ENCODE results near the gene ZBTB38.

Gene ZBTB38

GRCh38 chr3:141346839-141347238 is 21.5 kb upstream of the ZBTB38 start:
- Mint-ChIP-seq H3K4me1 (no peaks in the 10 kb centered on the region), H3K4me3 (no peak overlapping the region), H3K27ac (no peak overlapping the region), H3K9me3 (no peaks in the 10 kb centered on the region), H3K36me3 (no peaks in the 10 kb centered on the region), H3K27me3 (peaks cover 19% of the 10 kb centered on the region)
- CTCF ChIA-PET = interaction anchor here (2.2 kb wide), 1 partner anchor 94 kb away, joined by 5 read pairs; no protein-coding TSS in a partner anchor
- DNase-seq = no peak

DNA sequence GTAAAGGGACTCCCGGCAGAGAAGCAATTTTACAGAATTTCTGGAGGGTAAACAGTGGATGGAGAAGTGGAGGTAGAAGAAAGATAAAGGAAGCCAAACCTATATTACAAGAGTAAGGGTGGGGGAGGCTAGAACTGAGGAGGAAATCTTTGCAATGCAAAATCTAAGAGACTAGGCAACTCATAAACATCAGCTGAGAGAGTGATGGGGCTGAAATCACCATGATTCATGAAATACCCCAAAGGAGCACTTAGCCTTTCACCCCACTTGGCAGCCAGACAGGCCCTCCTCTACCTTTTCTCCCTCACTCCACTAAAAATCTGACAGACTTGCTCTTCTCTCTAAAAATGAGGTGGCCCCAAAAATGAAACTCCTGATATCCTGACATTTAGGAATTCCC is 19.5 kb upstream of the ZBTB38 start:
- CTCF ChIA-PET = interaction anchor here (1.1 to 1.5 kb wide), 2 partner anchors 12 to 108 kb away, joined by 4 read pairs; no protein-coding TSS in a partner anchor
- H3K27ac Mint-ChIP-seq = no peak overlapping the region
- peaks cover 16% of the 10 kb centered on the region for H3K27me3 Mint-ChIP-seq
- no peaks in the 10 kb centered on the region for H3K4me1 Mint-ChIP-seq
- no peaks in the 10 kb centered on the region for H3K36me3 Mint-ChIP-seq
- H3K4me3 Mint-ChIP-seq = no peak overlapping the region
- DNase-seq = no peak
- no peaks in the 10 kb centered on the region for H3K9me3 Mint-ChIP-seq

- H3K36me3 Mint-ChIP-seq = no peaks in the 10 kb centered on the region
- no peaks in the 10 kb centered on the region for H3K9me3 Mint-ChIP-seq
- CTCF ChIA-PET = interaction anchor here (1.1 to 1.5 kb wide), 2 partner anchors 11 to 108 kb away, joined by 4 read pairs; no protein-coding TSS in a partner anchor
- no peak overlapping the region for H3K4me3 Mint-ChIP-seq
- DNase-seq = no peak
- H3K27me3 Mint-ChIP-seq = peaks cover 22% of the 10 kb centered on the region
- no peaks in the 10 kb centered on the region for H3K4me1 Mint-ChIP-seq
- H3K27ac Mint-ChIP-seq = no peak overlapping the region
Measured at GRCh38 chr3:141349711-141350110, 18.6 kb upstream of the ZBTB38 start.

DNA sequence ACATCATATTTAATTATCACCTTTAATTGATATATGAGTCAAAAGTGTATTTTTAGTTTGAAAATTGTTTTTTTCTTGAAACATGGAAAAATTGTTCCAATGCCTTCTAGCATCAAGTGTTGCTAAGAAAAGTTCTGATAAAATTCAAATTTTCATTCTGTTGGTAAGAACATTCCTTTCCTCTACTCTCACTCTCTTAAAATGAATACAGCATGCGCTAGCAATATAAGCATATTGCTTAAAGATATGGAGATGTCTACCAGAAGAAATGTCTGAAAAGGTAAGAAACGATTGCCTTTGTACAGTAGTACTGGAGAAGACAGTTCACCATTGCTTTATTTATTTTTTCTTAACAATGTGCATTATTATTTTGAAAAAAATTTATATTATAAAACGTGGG is 17.6 kb upstream of the ZBTB38 start:
- no peak overlapping the region for H3K27ac Mint-ChIP-seq
- DNase-seq = no peak
- no peaks in the 10 kb centered on the region for H3K36me3 Mint-ChIP-seq
- no peaks in the 10 kb centered on the region for H3K4me1 Mint-ChIP-seq
- CTCF ChIA-PET = no interaction called here
- H3K4me3 Mint-ChIP-seq = no peak overlapping the region
- H3K27me3 Mint-ChIP-seq = peaks cover 27% of the 10 kb centered on the region
- H3K9me3 Mint-ChIP-seq = no peaks in the 10 kb centered on the region

GRCh38 chr3:141352262-141352984 is 15.9 kb upstream of the ZBTB38 start:
- Mint-ChIP-seq H3K27ac (no peak overlapping the region), H3K9me3 (no peaks in the 10 kb centered on the region), H3K27me3 (peaks cover 32% of the 10 kb centered on the region), H3K4me3 (no peak overlapping the region), H3K36me3 (no peaks in the 10 kb centered on the region), H3K4me1 (no peaks in the 10 kb centered on the region)
- CTCF ChIA-PET = interaction anchor here (0.7 to 2.0 kb wide), 5 partner anchors 8 to 328 kb away, joined by 3 to 11 read pairs (median 3); no protein-coding TSS in a partner anchor
- DNase-seq = no peak

GRCh38 chr3:141353652-141354495 is 14.4 kb upstream of the ZBTB38 start:
- H3K36me3 Mint-ChIP-seq = no peaks in the 10 kb centered on the region
- H3K4me3 Mint-ChIP-seq = no peak overlapping the region
- no peak overlapping the region for H3K27ac Mint-ChIP-seq
- no peaks in the 10 kb centered on the region for H3K9me3 Mint-ChIP-seq
- CTCF ChIA-PET = interaction anchor here (0.8 to 2.2 kb wide), 7 partner anchors 9 to 101 kb away, joined by 3 to 8 read pairs (median 3); no protein-coding TSS in a partner anchor
- H3K27me3 Mint-ChIP-seq = peaks cover 36% of the 10 kb centered on the region
- H3K4me1 Mint-ChIP-seq = no peaks in the 10 kb centered on the region
- DNase-seq = no peak

- no peak for DNase-seq
- CTCF ChIA-PET = interaction anchor here (0.8 to 2.2 kb wide), 6 partner anchors 9 to 100 kb away, joined by 3 to 8 read pairs (median 4); no protein-coding TSS in a partner anchor
- H3K9me3 Mint-ChIP-seq = no peaks in the 10 kb centered on the region
- H3K27ac Mint-ChIP-seq = no peak overlapping the region
- peaks cover 35% of the 10 kb centered on the region for H3K27me3 Mint-ChIP-seq
- no peaks in the 10 kb centered on the region for H3K4me1 Mint-ChIP-seq
- H3K4me3 Mint-ChIP-seq = no peak overlapping the region
- H3K36me3 Mint-ChIP-seq = no peaks in the 10 kb centered on the region
Measured at GRCh38 chr3:141354517-141354916, 13.8 kb upstream of the ZBTB38 start.

- no peaks in the 10 kb centered on the region for H3K9me3 Mint-ChIP-seq
- no peak overlapping the region for H3K4me3 Mint-ChIP-seq
- no peaks in the 10 kb centered on the region for H3K4me1 Mint-ChIP-seq
- no peak for DNase-seq
- peaks cover 33% of the 10 kb centered on the region for H3K27me3 Mint-ChIP-seq
- CTCF ChIA-PET = interaction anchor here (1.4 to 2.2 kb wide), 2 partner anchors 87 to 97 kb away, joined by 5 to 8 read pairs; no protein-coding TSS in a partner anchor
- no peaks in the 10 kb centered on the region for H3K36me3 Mint-ChIP-seq
- H3K27ac Mint-ChIP-seq = no peak overlapping the region
Measured at GRCh38 chr3:141355242-141355641, 13.1 kb upstream of the ZBTB38 start.

- Mint-ChIP-seq H3K4me1 (peaks cover 4% of the 10 kb centered on the region), H3K36me3 (no peaks in the 10 kb centered on the region), H3K9me3 (no peaks in the 10 kb centered on the region), H3K4me3 (no peak overlapping the region), H3K27ac (no peak overlapping the region), H3K27me3 (peaks cover 36% of the 10 kb centered on the region)
- no peak for DNase-seq
- CTCF ChIA-PET = interaction anchor here (2.2 kb wide), 1 partner anchor 96 kb away, joined by 8 read pairs; no protein-coding TSS in a partner anchor
Measured at GRCh38 chr3:141356046-141356445, 12.3 kb upstream of the ZBTB38 start.

- no peak overlapping the region for H3K4me3 Mint-ChIP-seq
- no peak overlapping the region for H3K27ac Mint-ChIP-seq
- CTCF ChIA-PET = interaction anchor here (0.7 to 5.4 kb wide), 32 partner anchors 9 to 283 kb away, joined by 3 to 201 read pairs (median 5); partner anchors contain the start of gene PXYLP1
- peaks cover 20% of the 10 kb centered on the region for H3K27me3 Mint-ChIP-seq
- H3K9me3 Mint-ChIP-seq = peaks cover 1% of the 10 kb centered on the region
- peaks cover 8% of the 10 kb centered on the region for H3K4me1 Mint-ChIP-seq
- no peaks in the 10 kb centered on the region for H3K36me3 Mint-ChIP-seq
- DNase-seq = no peak
Measured at GRCh38 chr3:141360888-141361598, 7.3 kb upstream of the ZBTB38 start.

DNA sequence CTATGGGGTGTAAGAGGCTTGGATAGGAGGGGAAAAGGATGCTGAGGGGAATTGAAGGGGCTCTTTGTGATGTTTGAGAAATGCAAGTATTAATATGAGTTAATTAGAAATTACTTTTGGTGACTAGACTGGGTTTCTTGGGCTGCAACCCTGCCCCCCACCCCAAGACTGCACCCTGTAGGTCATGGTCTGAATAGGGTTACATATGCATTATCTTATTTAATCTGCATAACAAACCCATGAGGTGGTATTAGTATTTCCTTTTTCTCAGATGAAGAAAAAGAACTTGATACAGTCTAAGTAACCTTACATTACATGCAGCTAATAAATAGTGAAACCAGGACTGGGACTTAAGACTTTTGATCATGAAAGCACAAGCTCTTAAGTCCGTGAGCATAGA is 5.6 kb upstream of the ZBTB38 start:
- DNase-seq = no peak
- Mint-ChIP-seq H3K4me3 (no peak overlapping the region), H3K27ac (no peak overlapping the region), H3K9me3 (peaks cover 1% of the 10 kb centered on the region), H3K36me3 (no peaks in the 10 kb centered on the region), H3K27me3 (peaks cover 25% of the 10 kb centered on the region), H3K4me1 (peaks cover 8% of the 10 kb centered on the region)
- CTCF ChIA-PET = interaction anchor here (0.7 to 5.4 kb wide), 8 partner anchors 9 to 93 kb away, joined by 3 to 201 read pairs (median 4); no protein-coding TSS in a partner anchor

DNA sequence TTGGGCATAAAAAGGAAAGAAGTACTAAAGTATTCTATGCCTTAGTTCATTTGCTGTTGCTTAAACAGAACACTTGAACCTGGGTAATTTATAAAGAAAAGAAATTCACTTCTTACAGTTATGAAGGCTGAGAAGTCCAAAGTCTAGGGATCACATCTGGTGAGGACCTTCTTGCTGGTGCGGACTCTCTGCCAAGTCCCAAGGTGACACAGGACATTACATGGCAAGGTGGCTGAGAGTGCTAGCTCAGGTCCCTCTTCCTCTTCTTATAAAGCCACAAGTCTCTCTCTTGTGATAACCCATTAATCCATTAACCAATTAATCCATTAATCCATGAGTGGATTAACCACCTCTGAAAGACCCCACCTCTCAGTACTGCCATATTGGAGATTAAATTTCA is 3.1 kb upstream of the ZBTB38 start:
- Mint-ChIP-seq H3K36me3 (no peaks in the 10 kb centered on the region), H3K9me3 (peaks cover 2% of the 10 kb centered on the region), H3K27me3 (peaks cover 21% of the 10 kb centered on the region), H3K27ac (no peak overlapping the region), H3K4me1 (peaks cover 14% of the 10 kb centered on the region), H3K4me3 (no peak overlapping the region)
- CTCF ChIA-PET = interaction anchor here (5.0 kb wide), 1 partner anchor 88 kb away, joined by 23 read pairs; no protein-coding TSS in a partner anchor
- DNase-seq = no peak

GRCh38 chr3:141366285-141367037 is 1.8 kb upstream of the ZBTB38 start:
- Mint-ChIP-seq H3K9me3 (peaks cover 6% of the 10 kb centered on the region), H3K27me3 (peaks cover 18% of the 10 kb centered on the region), H3K4me1 (peaks cover 8% of the 10 kb centered on the region), H3K4me3 (no peak overlapping the region), H3K36me3 (no peaks in the 10 kb centered on the region), H3K27ac (no peak overlapping the region)
- DNase-seq = no peak
- CTCF ChIA-PET = interaction anchor here (0.7 to 5.0 kb wide), 5 partner anchors 39 to 88 kb away, joined by 3 to 23 read pairs (median 4); no protein-coding TSS in a partner anchor

Data from activated naive CD4-positive, alpha-beta T cell treated with anti-CD3 and anti-CD28 coated beads, Interleukin-2, amount 10 ng/mL, durations not matched to agents 7 days and 5 days (primary cell).